K562 (cell line): ENCODE data around the gene CCDC181. TPM values are rescaled to one million over a fixed set of nuclear protein-coding genes. Genes with fewer than 3 reads are reported as not detected.
A peak's percentile ranks its signal among the peaks of the same experiment; 100 is the strongest.

Experiments
- ARID3A ChIP-seq: IDR thresholded peaks from 2 replicates; pipeline ENCODE4 v1.6.1; 2012; ENCODE audit warnings: low read depth, low read length, improper control_type of control experiment, borderline replicate concordance
- ATF7 ChIP-seq: fragments of 450-650 bp; IDR thresholded peaks from 2 replicates; pipeline ENCODE4 v1.7.1; 2014; ENCODE audit warnings: mild to moderate bottlenecking, moderate library complexity
- BRD9 ChIP-seq: fragments of 450-650 bp; IDR thresholded peaks from 2 replicates; pipeline ENCODE4 v1.6.1; 2018; ENCODE audit warnings: low read depth; ENCODE audit not compliant: partially characterized antibody
- CGGBP1 ChIP-seq: fragments of 250-450 bp; sonication (Bioruptor Pico); IDR thresholded peaks from 2 replicates; pipeline ENCODE4 v1.9.0; 2021; ENCODE audit warnings: mild to moderate bottlenecking
- E2F8 ChIP-seq: fragments of 450-650 bp; IDR thresholded peaks from 2 replicates; pipeline ENCODE4 v1.7.1; 2018; ENCODE audit warnings: mild to moderate bottlenecking, low read depth; ENCODE audit not compliant: partially characterized antibody
- EGR1 ChIP-seq: fragments of 450-650 bp; conservative IDR thresholded peaks from 2 replicates; pipeline ENCODE4 v1.6.1; 2017; ENCODE audit warnings: mild to moderate bottlenecking
- ERF ChIP-seq: fragments of 450-650 bp; formaldehyde crosslinking; IDR thresholded peaks from 2 replicates; pipeline ENCODE4 v1.4.0; 2020; ENCODE audit warnings: mild to moderate bottlenecking, mixed read lengths
- HLTF ChIP-seq: fragments of 450-650 bp; IDR thresholded peaks from 2 replicates; pipeline ENCODE4 v1.6.1; 2016
- KLF6 ChIP-seq: fragments of 250-450 bp; sonication (Bioruptor Pico); IDR thresholded peaks from 2 replicates; pipeline ENCODE4 v1.4.0; 2020; ENCODE audit warnings: mild to moderate bottlenecking, moderate library complexity, borderline replicate concordance
- MTA2 ChIP-seq: fragments of 450-650 bp; IDR thresholded peaks from 2 replicates; pipeline ENCODE4 v1.6.1; 2016; ENCODE audit warnings: low read depth
- MYBL2 ChIP-seq, 2 experiments: fragments of 450-650 bp in 1 of 2; sonication (generic) in 1 of 2; formaldehyde crosslinking in 1 of 2; IDR thresholded peaks; 2 replicates each; pipeline versions ENCODE4 v1.6.1 to v1.8.1; 2017 to 2022; ENCODE audit warnings: borderline replicate concordance in 1 of 2, inconsistent platforms in 1 of 2, low read depth in 1 of 2, mild to moderate bottlenecking in 1 of 2, missing genetic modification reagents in 1 of 2, moderate library complexity in 1 of 2
- MYC ChIP-seq, 2 experiments: fragments of 250-450 bp in 1 of 2; sonication (Bioruptor Pico) in 1 of 2; IDR thresholded peaks; 2 replicates each; pipeline versions ENCODE4 v1.5.1 to v1.6.1; 2012 to 2021; ENCODE audit warnings: low read depth in 2 of 2, borderline replicate concordance in 1 of 2, improper control_type of control experiment in 1 of 2, low read length in 1 of 2, mild to moderate bottlenecking in 1 of 2, moderate library complexity in 1 of 2
- NR3C1 ChIP-seq: sonication (generic); formaldehyde crosslinking; IDR thresholded peaks from 2 replicates; pipeline ENCODE4 v1.8.1; 2022; ENCODE audit warnings: missing genetic modification reagents
- PTTG1 ChIP-seq: fragments of 450-650 bp; IDR thresholded peaks from 2 replicates; pipeline ENCODE4 v1.6.1; 2016; ENCODE audit warnings: low read depth, mild to moderate bottlenecking, missing genetic modification characterization, missing compliant biosample characterization
- SAP30 ChIP-seq: fragments of 200-600 bp; sonication (generic); IDR thresholded peaks from 2 replicates; pipeline ENCODE4 v1.6.1; 2012; ENCODE audit warnings: borderline replicate concordance, low read depth, mild to moderate bottlenecking, moderate library complexity, low read length, control low read depth, inconsistent platforms; ENCODE audit not compliant: insufficient read depth, poor library complexity, severe bottlenecking
- SNAPC5 ChIP-seq: fragments of 250-450 bp; sonication (Bioruptor Pico); IDR thresholded peaks from 2 replicates; pipeline ENCODE4 v1.8.0; 2021; ENCODE audit warnings: moderate library complexity, mild to moderate bottlenecking, inconsistent platforms
- ZBTB26 ChIP-seq: fragments of 450-650 bp; formaldehyde crosslinking; IDR thresholded peaks from 2 replicates; pipeline ENCODE4 v1.4.0; 2022; ENCODE audit warnings: missing genetic modification characterization
- ZNF507 ChIP-seq: conservative IDR thresholded peaks from 2 replicates; pipeline ENCODE4 v1.6.1; 2017; ENCODE audit warnings: missing genetic modification characterization, missing compliant biosample characterization
- polyA plus RNA-seq, 8 experiments: library from polyadenylated mRNA; depleted of rRNA in 4 of 8; stranded (reverse) in 5 of 8; unstranded in 3 of 8; fragments of >200 nt; fragmentation: Nextera tagmentation in 2 of 8; fragmentation: Illumina TruSeq in 1 of 8; extraction: Ambion mirVana in 2 of 8; extraction: Trizol in 1 of 8; gene quantifications; 2 replicates each; pipeline versions ENCODE4 v1.2.1 to v1.2.3, GENCODE V29; 2011 to 2014; ENCODE audit warnings: inconsistent platforms in 1 of 8, missing spikeins in 1 of 8
- total RNA-seq, 7 experiments: library from RNA; depleted of rRNA in 6 of 7; stranded (reverse); fragments of >200 nt in 6 of 7; fragmentation: Illumina TruSeq in 2 of 7; extraction: Trizol in 2 of 7; gene quantifications; 2 replicates each; pipeline versions ENCODE4 v1.2.1 to v1.2.3, GENCODE V29; 2011 to 2021; ENCODE audit warnings: low replicate concordance in 1 of 7

The CCDC181 gene
- total and polyA plus RNA-seq, 9 of the 15 experiments (the other 6 are each of a cell fraction or from before 2014, with no cell fraction given) = 0.04 to 0.14 TPM; not detected in 7

GRCh38 chr1:169348383-169349036, 78.8 kb downstream of the CCDC181 start (continued):
- no peak for TF ChIP-seq ZBTB26
- no peak for TF ChIP-seq ZNF507
- no peak for TF ChIP-seq MTA2
- TF ChIP-seq ERF (CRISPR knock-in tag) = no peak
- peak; percentile 28 for TF ChIP-seq E2F8
- TF ChIP-seq BRD9 = peak; percentile 44
- peak; percentile 54; the same call in 1 of the 2 replicates for TF ChIP-seq ARID3A
- TF ChIP-seq SAP30 = no peak
- no peak for TF ChIP-seq SNAPC5
- TF ChIP-seq EGR1 = no peak
- TF ChIP-seq NR3C1 (CRISPR knock-in tag) = no peak
- no peak for TF ChIP-seq PTTG1 (tag)
- no peak for TF ChIP-seq KLF6 (CRISPR knock-in tag)
- no peak for TF ChIP-seq CGGBP1 (CRISPR knock-in tag)
- TF ChIP-seq HLTF = no peak
- TF ChIP-seq MYC (IDR thresholded peaks at IDR 0.05; ENCODE audit: low read depth, low read length) = no peak
- TF ChIP-seq MYC (CRISPR knock-in tag; IDR thresholded peaks at IDR 0.05; ENCODE audit: borderline replicate concordance, low read depth) = no peak
- no peak for TF ChIP-seq MYBL2 (IDR thresholded peaks at IDR 0.05; ENCODE audit: low read depth)
- no peak for TF ChIP-seq MYBL2 (CRISPR knock-in tag; IDR thresholded peaks at IDR 0.05; ENCODE audit: borderline replicate concordance)
- peak; percentile 26; the same call in 1 of the 2 replicates for TF ChIP-seq ATF7
